Suprapubic skin (tissue), 4 donors: ENCODE data around the gene ASTN2.

Source experiments
- CTCF ChIP-seq, 2 donors: fragments of 200-600 bp in 1 of 2; fragments of 450-650 bp in 1 of 2; sonication (generic) in 1 of 2; IDR thresholded peaks; one replicate each; pipeline ENCODE4 v1.5.1; 2016 to 2019; ENCODE audit warnings: antibody characterized with exemption in 2 of 2, mild to moderate bottlenecking in 1 of 2, moderate library complexity in 1 of 2
- POLR2A ChIP-seq, 2 donors: fragments of 450-650 bp; IDR thresholded peaks; one replicate each; pipeline ENCODE4 v1.6.1; 2017; ENCODE audit warnings: antibody characterized with exemption in 2 of 2, mild to moderate bottlenecking in 2 of 2, moderate library complexity in 2 of 2
- POLR2AphosphoS5 ChIP-seq, 3 donors: sonication (generic); formaldehyde crosslinking; IDR thresholded peaks; one replicate each; pipeline ENCODE4 v1.6.1; 2017; ENCODE audit warnings: antibody characterized with exemption in 3 of 3

GRCh38 chr9:116800074-116800473 lies 614.8 kb downstream of the ASTN2 start:
- TF ChIP-seq CTCF (IDR thresholded peaks at IDR 0.05) (no peak), POLR2A (IDR thresholded peaks at IDR 0.05) (no peak), POLR2AphosphoS5 (IDR thresholded peaks at IDR 0.05) (no peak)
